ENCODE results near the gene MAP4K5. TPM values are rescaled to one million over a fixed set of nuclear protein-coding genes. Genes with fewer than 3 reads are reported as not detected.
"Not testable (repeated sequence)": the region's sequence is repeated elsewhere in the genome, so short reads cannot be mapped to it uniquely, and the experiment has no call there.

MAP4K5 gene
- total RNA-seq, 2 donors from 2014 or later, result 44.9 to 48.4 TPM

DNA sequence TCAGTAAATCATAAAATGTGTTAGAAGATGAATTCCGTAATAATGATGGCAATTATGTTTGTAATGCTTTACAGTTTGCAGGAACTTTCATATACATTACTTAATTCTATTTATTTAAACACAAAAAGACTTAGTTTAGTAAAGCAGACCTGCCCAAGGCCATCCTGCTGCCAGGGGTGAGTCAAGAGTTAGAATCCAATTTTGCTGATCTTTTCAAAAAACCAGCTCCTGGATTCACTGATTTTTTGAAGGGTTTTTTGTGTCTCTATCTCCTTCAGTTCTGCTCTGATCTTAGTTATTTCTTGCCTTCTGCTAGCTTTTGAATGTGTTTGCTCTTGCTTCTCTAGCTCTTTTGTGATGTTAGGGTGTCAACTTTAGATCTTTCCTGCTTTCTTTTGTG is 25.3 kb downstream of the MAP4K5 start:
- DNase-seq (ENCODE audit: low spot score); intact Hi-C loops (cut with DNase I): not testable (repeated sequence)

DNA sequence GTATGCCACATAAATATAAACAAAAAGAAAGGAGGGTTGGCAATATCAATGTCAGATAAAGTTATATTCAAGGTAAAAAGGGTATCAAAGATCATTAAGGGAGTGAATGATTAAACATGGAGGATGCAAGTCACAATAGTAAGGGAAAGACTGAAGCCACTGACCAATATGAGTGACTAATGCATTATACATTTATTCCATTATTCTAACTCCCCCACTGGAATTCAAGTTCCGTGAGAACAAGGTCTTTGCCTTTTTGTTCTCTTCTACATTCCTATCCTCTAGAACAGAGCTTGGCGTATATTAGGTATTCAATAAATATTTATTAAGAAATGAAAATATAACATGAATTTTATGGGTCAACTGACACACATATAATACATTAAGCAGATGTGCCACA is 30.7 kb downstream of the MAP4K5 start:
- DNase-seq (ENCODE audit: low spot score), result no peak
- intact Hi-C loops (cut with DNase I), result no loop called here

DNA sequence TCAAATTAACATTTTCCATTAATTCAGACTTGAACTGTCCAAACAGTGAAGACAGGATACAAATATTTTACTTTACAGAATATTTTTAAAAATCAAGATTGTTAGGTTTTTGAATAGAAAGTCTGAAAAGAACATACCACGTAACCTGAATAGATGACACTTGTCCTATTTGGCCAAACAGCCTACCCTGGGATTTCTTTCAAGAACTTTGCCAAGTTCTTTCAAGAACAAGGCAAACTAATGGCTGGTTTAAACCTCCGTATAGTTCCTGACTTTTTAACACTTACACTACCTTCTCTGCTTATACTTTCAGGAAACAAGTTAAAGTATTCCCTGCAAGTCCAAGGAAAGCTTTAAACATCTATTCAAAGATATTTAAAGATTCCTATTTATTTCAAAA is 35.0 kb downstream of the MAP4K5 start:
- DNase-seq (ENCODE audit: low spot score), result no peak
- intact Hi-C loops (cut with DNase I), result no loop called here

DNA sequence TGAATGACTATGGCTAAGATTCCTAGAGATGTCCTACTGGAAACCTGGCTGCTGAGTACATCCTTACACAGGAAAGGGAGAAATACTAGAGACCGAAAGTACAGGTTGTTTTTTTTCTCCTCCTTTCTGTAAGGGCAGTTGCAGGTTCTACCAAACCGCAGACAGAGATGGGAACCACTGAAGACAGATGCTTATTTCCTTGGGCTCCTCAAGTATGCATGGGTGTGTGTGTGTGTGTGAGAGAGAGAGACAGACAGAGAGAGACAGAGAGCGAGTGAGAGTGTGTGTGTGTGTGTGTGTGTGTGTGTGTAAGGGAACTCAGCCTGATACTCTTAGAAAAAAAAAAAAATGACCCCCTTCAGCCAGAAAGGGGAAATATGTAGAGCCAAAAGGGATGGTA is 42.5 kb downstream of the MAP4K5 start:
- intact Hi-C loops (cut with DNase I), result no loop called here

DNA sequence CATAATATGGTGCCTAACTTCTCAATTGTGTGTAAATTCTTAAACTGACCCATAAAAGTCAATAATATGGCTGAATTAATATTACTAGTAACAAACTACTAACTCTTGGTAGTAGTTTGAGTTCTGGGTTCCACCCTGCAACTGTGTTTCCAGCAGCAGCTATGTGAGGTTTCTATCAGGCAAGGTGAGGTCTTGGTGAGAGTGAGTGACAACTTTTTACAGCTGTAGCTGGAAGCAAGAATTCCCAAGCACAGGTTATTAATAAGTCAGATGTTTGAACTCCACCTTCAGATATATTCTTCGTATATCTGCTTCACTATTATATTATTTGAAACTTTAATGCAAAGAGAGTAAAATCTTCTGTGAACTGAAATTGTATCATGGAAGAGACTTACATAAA is 43.8 kb downstream of the MAP4K5 start:
- intact Hi-C loops (cut with DNase I), result no loop called here
- DNase-seq (ENCODE audit: low spot score), result no peak

More for the DNA sequence above, 42.5 kb downstream of the MAP4K5 start:
- no peak for DNase-seq (ENCODE audit: low spot score)

DNA sequence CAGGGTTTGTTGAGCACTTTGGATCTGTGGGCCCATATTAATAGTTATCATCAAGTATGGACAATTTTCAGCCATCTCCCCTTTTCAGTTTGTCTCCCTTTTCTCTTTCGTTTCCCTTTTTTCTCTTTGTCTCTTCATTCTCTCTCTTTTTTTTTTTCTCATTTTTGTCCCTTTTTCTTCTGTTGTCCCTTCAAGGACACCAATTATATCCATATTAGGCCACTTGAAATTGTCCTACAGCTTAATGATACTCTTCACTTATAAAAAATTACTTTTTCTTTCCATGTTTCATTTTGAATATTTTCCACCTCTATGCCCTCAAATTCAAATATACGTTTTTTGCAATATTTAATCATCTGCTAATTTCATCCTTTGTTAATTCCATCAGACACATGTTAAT is 53.3 kb downstream of the MAP4K5 start:
- intact Hi-C loops (cut with DNase I), result no loop called here
- no peak for DNase-seq (ENCODE audit: low spot score)

DNA sequence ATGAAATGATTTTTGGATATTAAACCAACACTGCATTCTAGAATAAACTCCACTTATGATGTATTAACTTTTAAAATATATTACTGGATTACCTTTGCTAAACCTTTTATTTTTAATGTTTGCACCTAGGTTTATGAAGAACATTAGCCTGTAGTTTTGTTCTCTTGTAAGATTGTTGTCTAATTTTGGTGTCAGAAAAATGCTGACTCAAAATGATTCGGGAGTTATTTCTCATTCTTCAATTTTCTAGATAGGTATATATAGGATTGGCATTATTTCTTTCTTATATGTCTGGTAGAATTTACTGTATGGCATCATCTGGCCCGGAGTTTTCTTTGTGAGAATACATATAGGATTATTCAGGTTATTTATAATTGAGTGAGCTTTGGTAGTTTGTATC is 54.6 kb downstream of the MAP4K5 start:
- DNase-seq (ENCODE audit: low spot score), result no peak
- intact Hi-C loops (cut with DNase I), result no loop called here

DNA sequence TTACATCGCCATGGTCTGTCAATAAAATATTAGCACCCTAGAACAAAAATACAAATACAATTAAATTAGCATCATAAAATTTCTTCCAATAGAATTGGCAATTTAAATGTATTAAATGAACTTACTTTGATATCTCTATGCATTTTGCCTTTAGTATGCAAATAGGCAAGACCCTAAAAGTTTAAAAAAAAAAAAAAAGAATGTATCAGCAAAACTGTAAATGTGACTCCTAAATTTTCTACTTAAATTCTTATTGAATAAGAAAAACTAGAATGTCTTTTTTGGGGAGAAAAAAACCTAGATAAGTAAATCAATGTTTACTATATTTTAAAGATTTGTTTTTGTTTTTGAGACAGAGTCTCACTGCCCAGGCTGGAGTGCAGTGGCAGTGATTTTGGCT is 56.2 kb downstream of the MAP4K5 start:
- intact Hi-C loops (cut with DNase I), result no loop called here
- no peak for DNase-seq (ENCODE audit: low spot score)

DNA sequence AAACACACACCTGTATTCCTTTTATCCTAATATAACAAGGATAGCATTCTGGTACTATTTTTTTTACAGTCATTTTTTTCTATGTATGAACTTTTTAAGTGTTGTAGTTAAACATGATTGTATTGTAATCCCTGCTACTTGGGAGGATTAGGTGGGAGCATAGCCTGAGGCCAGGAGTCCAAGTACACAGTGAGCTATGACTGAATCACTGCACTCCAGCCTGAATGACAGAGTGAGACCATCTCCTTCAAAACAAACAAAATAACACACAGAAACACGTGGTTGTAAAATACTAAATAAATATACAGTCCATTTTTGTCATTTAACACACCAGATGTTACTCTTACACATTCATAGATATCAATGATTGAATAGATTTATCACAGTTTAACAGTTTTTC is 56.9 kb downstream of the MAP4K5 start:
- no peak for DNase-seq (ENCODE audit: low spot score)
- intact Hi-C loops (cut with DNase I), result no loop called here

DNA sequence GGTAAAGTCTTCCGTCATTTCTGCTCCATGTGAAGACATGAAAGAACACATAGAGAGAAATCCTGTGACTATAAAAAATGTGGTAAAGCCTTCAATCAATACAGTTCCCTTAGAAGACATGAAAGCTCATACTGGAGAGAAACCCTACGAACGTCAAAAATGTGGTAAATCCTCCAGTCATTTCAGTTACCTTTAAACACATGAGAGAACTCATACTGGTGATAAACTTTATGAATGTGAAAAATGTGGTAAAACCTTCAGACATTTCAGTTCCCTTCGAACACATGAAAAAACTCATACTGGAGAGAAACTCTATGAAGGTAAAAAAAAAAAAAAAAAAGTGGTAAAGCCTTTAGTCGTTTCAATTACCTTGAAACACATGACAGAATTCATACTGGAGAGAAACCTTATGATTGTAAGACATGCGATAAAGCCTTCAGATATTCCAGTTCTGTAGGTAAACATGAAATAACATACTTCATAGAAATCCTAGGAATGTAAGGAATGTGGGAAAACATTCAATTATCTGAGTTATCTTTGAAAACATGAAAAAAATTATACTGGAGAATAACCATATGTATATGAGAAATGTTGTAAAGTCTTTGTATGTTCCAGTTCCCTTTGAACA is 60.4 kb downstream of the MAP4K5 start:
- intact Hi-C loops (cut with DNase I), result no loop called here
- no peak for DNase-seq (ENCODE audit: low spot score)

DNA sequence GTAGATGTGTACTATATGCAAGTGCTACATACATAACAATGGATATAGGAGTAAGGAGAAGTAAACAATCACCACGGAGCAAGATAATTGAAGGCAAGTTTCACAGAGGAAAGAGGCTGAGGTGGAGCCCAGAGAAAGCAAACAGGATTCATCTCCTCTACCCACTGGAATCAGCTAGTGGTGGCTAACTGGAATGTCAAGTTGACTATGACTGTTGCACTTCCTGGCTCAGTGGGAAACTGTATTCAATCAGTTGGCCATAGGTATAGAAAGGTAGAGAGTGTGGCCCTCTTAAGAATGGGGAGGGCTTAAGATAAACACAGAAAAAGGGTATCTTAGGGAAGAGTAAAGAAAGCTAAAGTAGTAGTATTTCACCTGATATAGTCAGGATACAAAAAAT is 62.4 kb downstream of the MAP4K5 start:
- intact Hi-C loops (cut with DNase I), result no loop called here
- DNase-seq (ENCODE audit: low spot score), result no peak

DNA sequence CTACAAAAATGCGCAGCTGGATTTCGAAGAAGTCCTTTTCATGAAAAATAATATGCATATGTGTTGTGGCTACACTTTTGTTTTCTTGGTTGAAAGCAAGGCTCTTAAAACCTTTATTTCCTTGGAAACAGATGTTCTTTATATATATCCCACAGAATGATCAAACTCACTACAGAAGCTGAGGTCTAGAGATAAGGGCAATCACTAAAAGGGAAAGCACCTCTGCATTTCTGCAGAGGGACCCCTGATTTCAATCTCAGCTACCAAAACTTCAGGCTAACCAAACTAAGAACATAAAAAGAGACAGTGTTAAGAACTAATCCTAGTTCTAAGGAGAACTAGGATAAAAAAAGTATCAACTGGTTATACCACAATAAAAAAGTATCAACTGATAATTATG is 70.3 kb downstream of the MAP4K5 start:
- intact Hi-C loops (cut with DNase I), result no loop called here
- DNase-seq (ENCODE audit: low spot score), result no peak

DNA sequence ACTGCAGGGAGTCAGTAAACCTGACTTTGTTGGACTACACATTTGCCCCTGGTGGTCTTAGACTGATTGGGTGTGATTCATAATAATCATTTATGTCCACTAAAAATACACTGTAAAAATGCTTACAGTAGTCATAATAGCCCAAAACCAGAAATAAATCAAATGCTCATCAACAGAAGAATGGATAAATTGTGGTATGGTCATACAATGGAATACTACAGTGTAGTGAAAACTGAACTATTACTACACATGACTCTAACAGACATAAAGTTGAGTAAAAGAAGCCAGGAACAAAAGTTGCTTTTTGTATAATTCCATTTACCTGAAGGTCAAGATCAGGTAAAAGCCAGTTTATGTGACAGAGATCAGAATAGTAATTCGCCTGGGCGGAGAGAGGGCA is 78.5 kb downstream of the MAP4K5 start:
- no peak for DNase-seq (ENCODE audit: low spot score)
- intact Hi-C loops (cut with DNase I), result no loop called here

DNA sequence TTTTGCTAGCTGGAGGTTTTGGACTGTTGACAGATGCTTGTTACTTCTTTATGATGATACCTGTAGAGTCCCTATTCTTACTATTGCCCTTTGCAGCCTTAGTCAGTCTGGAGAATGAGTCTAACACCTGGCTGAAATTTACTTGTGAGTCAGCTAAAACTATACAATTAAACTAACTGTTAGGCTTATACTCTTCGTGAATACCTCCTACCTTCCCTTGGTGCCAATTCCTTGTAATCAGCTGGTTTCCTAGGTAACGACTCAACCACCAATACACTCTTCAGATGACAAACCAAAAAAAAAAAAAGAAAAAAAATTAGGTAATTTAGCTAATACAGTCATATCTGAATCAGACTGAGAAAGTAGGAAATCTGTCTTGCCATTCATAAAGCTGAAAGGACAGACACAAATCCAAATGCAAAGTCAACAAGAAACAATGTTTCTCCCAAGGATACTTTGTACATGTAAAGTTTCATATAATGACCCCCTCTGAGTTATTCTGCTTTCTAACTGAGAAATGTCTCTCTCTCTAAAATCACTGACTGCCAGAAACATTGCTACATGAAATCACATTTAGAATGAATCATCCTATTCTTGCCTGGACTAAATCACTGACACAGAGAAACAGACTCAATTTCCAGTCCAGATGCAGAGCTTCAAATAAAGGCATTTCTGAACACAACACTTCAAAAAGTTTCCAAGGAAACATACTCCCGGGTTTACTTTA is 79.2 kb downstream of the MAP4K5 start:
- no peak for DNase-seq (ENCODE audit: low spot score)
- intact Hi-C loops (cut with DNase I), result no loop called here

DNA sequence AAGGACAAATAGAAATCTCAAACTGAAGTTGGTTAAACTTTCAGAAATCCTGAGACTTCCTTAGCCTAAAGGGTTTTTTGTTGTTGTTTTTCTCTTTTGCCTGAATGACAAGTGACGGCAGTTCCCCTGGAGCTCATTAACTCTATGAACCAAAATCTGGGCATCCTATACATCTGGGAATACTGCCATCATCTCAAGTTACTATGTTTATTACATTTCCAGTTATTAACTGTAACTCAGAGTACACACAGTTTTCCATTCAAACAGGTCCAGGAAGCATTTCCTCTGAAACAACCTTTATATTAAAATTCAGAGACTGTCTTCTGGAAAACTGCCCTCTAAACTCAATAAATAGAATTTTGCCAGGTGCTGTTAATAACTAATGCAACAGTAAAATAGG is 80.1 kb downstream of the MAP4K5 start:
- intact Hi-C loops (cut with DNase I), result no loop called here
- no peak for DNase-seq (ENCODE audit: low spot score)

DNA sequence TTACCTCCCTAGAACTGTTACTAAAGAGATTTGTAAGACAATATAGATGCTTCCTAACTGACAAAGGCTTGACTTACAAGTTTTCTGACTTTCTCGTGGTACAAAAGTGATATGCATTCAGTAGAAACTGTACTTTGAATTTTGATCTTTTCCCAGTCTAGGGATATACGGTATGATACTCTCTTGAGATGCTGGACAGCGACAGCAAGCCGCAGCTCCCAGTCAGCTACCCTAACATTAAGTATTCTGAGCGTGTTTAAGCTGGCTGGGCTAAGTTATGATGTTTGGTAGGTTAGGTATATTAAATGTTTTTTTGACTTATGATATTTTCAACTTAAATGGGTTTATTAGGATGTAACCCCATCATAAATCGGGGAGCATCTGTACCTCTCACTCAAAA is 80.5 kb downstream of the MAP4K5 start:
- DNase-seq (ENCODE audit: low spot score), result no peak
- intact Hi-C loops (cut with DNase I), result no loop called here

DNA sequence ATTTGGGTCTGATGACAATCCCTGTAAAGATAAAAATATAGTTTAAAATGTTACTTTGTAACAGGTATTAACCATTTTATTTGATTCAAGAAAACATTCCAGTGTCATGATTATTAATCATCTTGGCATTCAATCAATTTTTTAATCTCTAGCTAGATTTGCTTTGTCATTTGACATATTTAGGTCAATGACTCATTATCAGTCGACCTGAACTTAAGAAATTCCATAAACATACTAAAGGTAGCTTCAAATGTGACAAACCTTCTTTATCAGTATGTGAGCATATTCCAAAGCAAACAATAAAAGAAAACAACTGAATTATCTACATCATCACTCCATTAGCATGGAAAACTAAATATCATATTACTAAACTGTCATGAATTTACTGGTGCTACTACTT is 84.9 kb downstream of the MAP4K5 start:
- intact Hi-C loops (cut with DNase I), result no loop called here
- no peak for DNase-seq (ENCODE audit: low spot score)

DNA sequence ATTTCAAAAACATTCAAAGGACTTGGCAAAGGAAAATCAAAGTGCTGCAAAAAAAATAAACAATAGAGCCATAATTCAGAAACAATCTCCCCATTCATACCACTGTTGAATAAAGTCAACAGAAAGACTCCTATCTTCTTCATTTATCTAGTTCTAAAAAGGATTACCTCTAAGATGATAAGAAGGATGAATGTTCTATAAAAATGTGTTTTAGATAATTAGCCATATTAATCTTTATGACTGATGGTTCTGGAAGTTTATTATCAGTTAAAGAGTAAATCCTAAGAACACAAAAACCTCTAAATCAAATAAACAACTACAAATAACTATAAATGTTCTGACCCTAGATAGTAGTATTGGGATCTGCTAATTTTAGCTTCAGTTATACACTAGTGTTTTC is 97.8 kb downstream of the MAP4K5 start:
- DNase-seq (ENCODE audit: low spot score), result no peak
- intact Hi-C loops (cut with DNase I), result loop anchor here in 1 of 2 donors (2.0 kb wide), 1 partner anchor 64 kb away; no protein-coding TSS in a partner anchor

DNA sequence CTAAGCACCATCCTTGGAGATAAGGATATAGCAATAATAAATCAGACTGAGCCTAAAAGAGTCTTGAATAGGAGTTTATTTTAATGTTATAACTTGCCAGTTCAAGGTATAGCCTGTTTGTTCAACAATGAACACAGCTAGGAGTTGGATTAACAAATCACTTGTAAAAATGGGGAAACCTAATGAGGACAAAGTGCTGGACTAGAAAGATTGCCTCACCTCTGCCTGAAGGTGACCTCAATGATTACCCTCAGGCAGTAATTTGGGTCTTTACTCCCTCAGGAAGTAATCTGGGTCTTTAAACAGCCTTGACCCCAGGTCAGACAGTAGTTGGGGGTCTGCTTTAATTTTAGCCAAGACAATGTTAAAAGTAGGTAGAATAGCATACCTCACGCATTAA is 100.2 kb downstream of the MAP4K5 start:
- intact Hi-C loops (cut with DNase I), result no loop called here
- DNase-seq (ENCODE audit: low spot score), result no peak

DNA sequence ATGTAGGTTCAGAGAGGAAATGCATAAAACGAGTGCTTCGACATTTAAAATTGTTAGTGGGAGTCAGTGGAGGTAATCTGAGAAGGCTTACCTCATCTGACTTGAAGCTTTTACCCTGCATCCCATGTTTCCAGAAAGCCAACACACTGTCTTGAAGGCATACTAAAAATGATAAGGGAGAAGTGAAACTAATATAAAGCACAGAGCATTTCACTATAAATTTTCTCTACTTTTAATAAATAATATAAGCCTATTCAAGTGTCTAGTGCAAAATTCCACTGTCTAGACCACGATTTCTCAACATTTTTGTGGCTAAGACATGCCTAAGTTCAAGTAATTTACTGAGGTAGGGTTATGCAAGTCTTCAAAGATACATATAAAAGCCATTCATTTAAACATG is 106.6 kb downstream of the MAP4K5 start:
- intact Hi-C loops (cut with DNase I), result no loop called here
- no peak for DNase-seq (ENCODE audit: low spot score)

DNA sequence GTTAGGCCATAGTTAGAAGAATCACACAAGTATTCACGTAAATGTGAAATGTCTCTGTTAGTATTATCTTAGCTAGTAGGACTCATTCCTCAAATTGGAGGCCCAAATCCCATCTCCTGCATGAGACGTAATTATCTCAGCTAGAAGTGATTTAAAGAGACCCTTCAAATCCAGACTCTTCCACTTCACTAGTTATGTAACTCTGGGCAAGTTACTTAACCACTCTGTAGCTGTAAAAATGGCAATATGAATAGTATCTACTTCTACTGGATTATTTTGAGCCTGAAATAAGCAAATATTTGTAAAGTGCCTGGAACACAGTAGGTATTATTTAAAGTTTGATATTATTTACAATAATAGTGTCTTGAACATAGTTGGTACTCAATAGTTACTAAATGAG is 107.3 kb downstream of the MAP4K5 start:
- intact Hi-C loops (cut with DNase I), result no loop called here
- DNase-seq (ENCODE audit: low spot score), result no peak

All from posterior vena cava (tissue), 2 donors.